GM23248 (cell line): ENCODE data around the gene TUBB.

Experiments
- EZH2 ChIP-seq: fragments of 200-600 bp; sonication (generic); IDR thresholded peaks from 2 replicates; pipeline ENCODE4 v1.6.1; 2018; ENCODE audit warnings: antibody characterized with exemption, mild to moderate bottlenecking; ENCODE audit not compliant: insufficient read depth, poor library complexity, severe bottlenecking
- EZH2phosphoT487 ChIP-seq: fragments of 200-600 bp; sonication (generic); IDR thresholded peaks from 2 replicates; pipeline ENCODE4 v1.6.1; 2018; ENCODE audit warnings: antibody characterized with exemption, moderate library complexity, mild to moderate bottlenecking, low read depth; ENCODE audit not compliant: insufficient read depth

DNA sequence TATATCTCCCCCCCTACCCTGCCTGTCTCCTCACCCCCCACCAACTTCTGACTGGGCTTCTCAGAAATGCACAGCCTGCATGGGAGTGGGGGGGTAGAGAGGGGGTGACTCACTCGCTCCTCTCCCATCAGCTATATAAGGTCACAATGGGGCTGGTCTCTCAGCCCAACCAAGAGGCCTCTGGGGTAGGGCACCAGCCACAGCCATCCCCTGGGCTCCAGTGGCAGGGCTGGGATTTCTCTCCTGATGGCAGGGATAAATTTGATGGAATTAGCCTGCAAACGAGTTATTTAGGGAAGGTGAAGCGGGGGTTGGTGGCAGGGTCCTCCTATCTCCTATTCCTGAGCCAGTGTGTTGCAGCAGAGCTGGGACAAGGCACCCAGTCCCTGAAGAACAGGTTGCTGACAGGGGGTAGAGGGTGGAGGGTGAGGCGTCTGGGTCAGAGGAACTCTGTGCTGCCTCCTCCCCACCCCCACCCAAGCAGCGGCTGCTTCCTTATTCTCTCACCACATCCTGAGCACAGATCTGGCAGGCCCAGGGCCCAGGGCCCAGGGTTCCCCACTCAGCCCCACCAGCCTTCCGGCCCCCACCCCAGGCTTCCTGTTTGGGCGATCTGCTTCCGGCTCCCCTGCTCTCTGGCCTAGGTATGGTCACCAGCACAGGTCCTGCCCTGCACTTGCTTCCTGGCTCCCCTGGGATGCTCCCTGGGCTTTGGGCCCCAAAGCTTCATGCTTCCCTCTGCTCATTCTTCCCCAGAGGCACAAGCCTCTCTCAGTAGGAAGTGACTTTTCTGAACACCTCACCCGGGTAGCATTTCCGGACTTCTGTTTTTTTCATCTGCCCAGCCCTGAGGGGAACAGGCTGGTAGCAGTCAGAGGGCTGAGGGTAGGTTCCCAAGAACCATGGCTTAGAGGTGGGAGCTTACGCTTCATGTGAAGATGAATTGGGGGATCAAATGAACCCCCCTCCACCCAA is 37.7 kb upstream of the TUBB start:
- TF ChIP-seq EZH2phosphoT487 = no peak
- TF ChIP-seq EZH2 = no peak
